Right atrium auricular region (tissue), 2 donors: ENCODE data around the gene ARPC1B. TPM values are rescaled to one million over a fixed set of nuclear protein-coding genes. Genes with fewer than 3 reads are reported as not detected.
A peak's percentile ranks its signal among the peaks of the same experiment; 100 is the strongest.

Experiments used
- DNase-seq: peaks from one replicate; pipeline ENCODE4 v3.0.0-alpha.2; 2019; ENCODE audit warnings: low spot score
- H3K27ac ChIP-seq, 2 donors: fragments of 200-600 bp; sonication (generic); 1 replicate in 1 of 2; 2 replicates in 1 of 2; pipeline ENCODE4 v1.5.1; 2016 to 2019
- H3K27me3 ChIP-seq, 2 donors: fragments of 200-600 bp; sonication (generic); one replicate each; pipeline versions ENCODE4 v1.5.1 to v1.6.0; 2017 to 2019
- H3K36me3 ChIP-seq: fragments of 200-600 bp; sonication (generic); one replicate; pipeline ENCODE4 v1.5.1; 2016
- H3K4me1 ChIP-seq, 2 donors: fragments of 200-600 bp; sonication (generic); one replicate each; pipeline versions ENCODE4 v1.5.1 to v1.6.0; 2017 to 2019
- H3K4me3 ChIP-seq, 2 donors: fragments of 200-600 bp; sonication (generic); 1 replicate in 1 of 2; 2 replicates in 1 of 2; pipeline ENCODE4 v1.5.1; 2017 to 2019; ENCODE audit warnings: mild to moderate bottlenecking in 1 of 2, moderate library complexity in 1 of 2
- H3K9me3 ChIP-seq, 2 donors: fragments of 200-600 bp; sonication (generic); one replicate each; pipeline ENCODE4 v1.5.1; 2019
- total RNA-seq, 2 donors: library from RNA; depleted of rRNA; stranded (reverse); fragments of >200 nt; gene quantifications; one replicate each; pipeline ENCODE4 v1.1.0, GENCODE V29; 2016
- TF ChIP-seq, protein P1 (sequence below), 2 donors: fragments of 200-600 bp; sonication (generic); IDR thresholded peaks; one replicate each; pipeline ENCODE4 v1.5.1; 2019; ENCODE audit warnings: antibody characterized with exemption in 2 of 2

The ARPC1B gene
- total RNA-seq, 2 donors from 2014 or later: 53.0 to 115 TPM

DNA sequence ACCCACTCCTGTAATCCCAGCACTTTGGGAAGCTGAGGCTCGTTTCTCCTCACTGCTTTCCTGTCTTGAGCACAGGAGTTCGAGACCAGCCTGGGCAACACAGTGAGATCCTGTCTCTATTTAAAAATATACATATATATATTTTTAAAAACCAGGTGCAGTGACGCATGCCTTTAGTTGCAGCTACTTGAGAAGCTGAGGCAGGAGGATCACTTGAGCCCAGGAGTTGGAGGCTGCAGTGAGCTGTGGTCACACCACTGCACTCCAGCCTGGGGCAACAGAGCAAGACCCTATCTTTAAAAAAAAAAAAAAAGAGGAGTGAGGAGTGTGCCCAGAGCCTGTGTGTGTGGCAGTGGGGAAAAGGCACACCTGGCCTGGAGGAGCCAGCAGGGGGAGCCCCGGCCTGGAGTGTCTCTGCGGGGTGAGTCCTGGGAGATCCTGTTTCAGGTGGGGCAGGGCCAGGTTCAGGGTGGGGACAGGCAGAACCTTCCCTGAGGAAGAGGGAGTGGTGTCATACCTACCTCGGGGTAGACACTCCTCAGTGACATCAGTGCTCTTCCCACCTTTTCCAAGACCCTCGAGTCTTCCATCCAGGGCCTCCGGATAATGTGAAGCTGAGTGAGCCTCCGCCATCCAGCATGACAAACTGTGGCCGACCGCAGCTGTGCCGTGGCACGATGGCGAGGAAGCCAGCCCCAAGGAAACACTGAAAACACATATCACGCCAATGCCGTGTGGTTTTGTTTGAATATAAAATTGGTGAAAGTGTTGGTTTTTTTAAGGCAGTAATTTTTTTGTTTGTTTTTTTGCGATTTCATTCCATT is 9.0 kb upstream of the ARPC1B start:
- Histone ChIP-seq H3K4me3 (no peak overlapping the region), H3K27ac (no peak overlapping the region), H3K36me3 (peaks cover 64% of the 10 kb centered on the region), H3K27me3 (no peaks in the 10 kb centered on the region), H3K9me3 (no peaks in the 10 kb centered on the region), H3K4me1 (no peaks in the 10 kb centered on the region)
- TF ChIP-seq, protein P1, sequence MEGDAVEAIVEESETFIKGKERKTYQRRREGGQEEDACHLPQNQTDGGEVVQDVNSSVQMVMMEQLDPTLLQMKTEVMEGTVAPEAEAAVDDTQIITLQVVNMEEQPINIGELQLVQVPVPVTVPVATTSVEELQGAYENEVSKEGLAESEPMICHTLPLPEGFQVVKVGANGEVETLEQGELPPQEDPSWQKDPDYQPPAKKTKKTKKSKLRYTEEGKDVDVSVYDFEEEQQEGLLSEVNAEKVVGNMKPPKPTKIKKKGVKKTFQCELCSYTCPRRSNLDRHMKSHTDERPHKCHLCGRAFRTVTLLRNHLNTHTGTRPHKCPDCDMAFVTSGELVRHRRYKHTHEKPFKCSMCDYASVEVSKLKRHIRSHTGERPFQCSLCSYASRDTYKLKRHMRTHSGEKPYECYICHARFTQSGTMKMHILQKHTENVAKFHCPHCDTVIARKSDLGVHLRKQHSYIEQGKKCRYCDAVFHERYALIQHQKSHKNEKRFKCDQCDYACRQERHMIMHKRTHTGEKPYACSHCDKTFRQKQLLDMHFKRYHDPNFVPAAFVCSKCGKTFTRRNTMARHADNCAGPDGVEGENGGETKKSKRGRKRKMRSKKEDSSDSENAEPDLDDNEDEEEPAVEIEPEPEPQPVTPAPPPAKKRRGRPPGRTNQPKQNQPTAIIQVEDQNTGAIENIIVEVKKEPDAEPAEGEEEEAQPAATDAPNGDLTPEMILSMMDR (IDR thresholded peaks at IDR 0.05): peak in 1 of 2 donors; percentile 61
- no peak for DNase-seq

DNA sequence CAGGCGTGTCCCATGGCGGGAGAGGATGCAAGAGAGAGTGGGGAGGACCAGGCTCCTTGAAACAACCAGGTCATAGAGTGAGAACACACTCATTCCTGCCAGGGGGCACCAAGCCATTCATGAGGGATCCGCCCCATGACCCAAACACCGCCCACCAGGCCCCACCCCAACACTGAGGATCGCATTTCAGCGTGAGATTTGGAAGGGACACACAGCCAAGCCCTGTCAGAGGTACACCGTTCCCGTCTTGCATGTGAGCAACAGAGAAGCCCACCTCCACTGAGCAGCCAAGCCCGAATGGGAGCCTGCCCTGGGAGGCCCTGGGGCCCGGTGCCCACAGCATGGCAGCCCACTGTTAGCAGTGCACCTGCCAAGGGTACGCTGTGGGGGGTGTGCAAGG is 7.9 kb upstream of the ARPC1B start:
- Histone ChIP-seq H3K27me3 (no peaks in the 10 kb centered on the region), H3K27ac (no peak overlapping the region), H3K4me1 (no peaks in the 10 kb centered on the region), H3K4me3 (no peak overlapping the region), H3K36me3 (peaks cover 53% of the 10 kb centered on the region), H3K9me3 (no peaks in the 10 kb centered on the region)
- DNase-seq: no peak
- TF ChIP-seq, protein P1 (IDR thresholded peaks at IDR 0.05): no peak

GRCh38 chr7:99368750-99369389 is 5.7 kb upstream of the ARPC1B start:
- H3K27ac ChIP-seq: no peak overlapping the region
- no peak for DNase-seq
- TF ChIP-seq, protein P1 (IDR thresholded peaks at IDR 0.05): no peak

DNA sequence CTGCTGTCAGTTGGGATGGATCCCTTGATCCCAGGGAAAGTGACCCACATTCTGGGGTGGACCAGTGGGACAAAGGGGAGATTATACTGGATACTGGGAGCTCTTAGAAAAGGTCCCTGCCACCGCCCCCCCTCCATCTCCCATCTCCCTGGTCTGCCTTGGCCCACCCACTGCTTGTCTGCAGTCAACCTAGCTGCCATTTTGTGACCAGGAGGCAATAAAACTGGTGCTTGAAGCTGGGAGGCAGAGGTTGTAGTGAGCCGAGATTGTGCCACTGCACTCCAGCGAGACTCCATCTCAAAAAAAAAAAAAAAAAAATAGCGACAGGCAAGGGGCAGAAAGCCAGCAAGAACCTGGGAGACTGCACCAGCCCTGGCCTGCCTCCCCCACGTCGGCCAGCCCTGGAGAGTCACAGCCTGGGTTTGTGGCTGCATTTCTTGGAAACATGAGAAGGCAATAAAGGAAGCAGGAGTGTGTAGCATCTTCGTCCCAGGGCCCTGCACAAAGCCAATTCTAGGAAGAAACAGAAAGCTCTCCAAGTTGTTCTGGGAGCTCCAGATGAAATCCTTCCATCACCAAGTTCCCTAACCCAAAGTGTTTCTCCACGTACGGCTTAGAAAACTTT is 4.7 kb upstream of the ARPC1B start:
- DNase-seq: no peak
- H3K27ac ChIP-seq: no peak overlapping the region
- no peaks in the 10 kb centered on the region for H3K27me3 ChIP-seq

More at GRCh38 chr7:99368750-99369389, 5.7 kb upstream of the ARPC1B start:
- Histone ChIP-seq H3K27me3 (no peaks in the 10 kb centered on the region), H3K9me3 (no peaks in the 10 kb centered on the region), H3K36me3 (peaks cover 33% of the 10 kb centered on the region), H3K4me3 (no peak overlapping the region), H3K4me1 (peaks cover 0 to 14% of the 10 kb centered on the region in 2 donors)

GRCh38 chr7:99371376-99371920 is 3.1 kb upstream of the ARPC1B start:
- H3K4me3 ChIP-seq: no peak overlapping the region
- H3K9me3 ChIP-seq: no peaks in the 10 kb centered on the region
- peaks cover 8% of the 10 kb centered on the region for H3K36me3 ChIP-seq
- DNase-seq: no peak
- peaks cover 0 to 31% of the 10 kb centered on the region in 2 donors for H3K4me1 ChIP-seq
- TF ChIP-seq, protein P1 (IDR thresholded peaks at IDR 0.05): no peak
- no peak overlapping the region for H3K27ac ChIP-seq
- H3K27me3 ChIP-seq: no peaks in the 10 kb centered on the region

More for the DNA sequence above, 4.7 kb upstream of the ARPC1B start:
- Histone ChIP-seq H3K4me3 (no peak overlapping the region), H3K9me3 (no peaks in the 10 kb centered on the region), H3K36me3 (peaks cover 23% of the 10 kb centered on the region), H3K4me1 (peaks cover 0 to 20% of the 10 kb centered on the region in 2 donors)
- TF ChIP-seq, protein P1 (IDR thresholded peaks at IDR 0.05): no peak
